HT1080 (cell line): ENCODE data around the gene XKR7. TPM values are rescaled to one million over a fixed set of nuclear protein-coding genes. Genes with fewer than 3 reads are reported as not detected.
"Not testable (repeated sequence)": the region's sequence is repeated elsewhere in the genome, so short reads cannot be mapped to it uniquely, and the experiment has no call there.

ENCODE experiments used
- DNase-seq: peaks from one replicate; pipeline ENCODE4 v3.0.0-alpha.2; 2015; ENCODE audit warnings: low read depth
- total RNA-seq: library from RNA; depleted of rRNA; stranded (reverse); fragments of >200 nt; shearing (Covaris generic); gene quantifications from 2 replicates; pipeline ENCODE4 v1.2.3, GENCODE V29; 2014

Gene XKR7
- total RNA-seq, 1 experiment from 2014 or later: not detected

- DNase-seq: no peak
Measured at GRCh38 chr20:32012159-32012688, 44.3 kb downstream of the XKR7 start.

DNA sequence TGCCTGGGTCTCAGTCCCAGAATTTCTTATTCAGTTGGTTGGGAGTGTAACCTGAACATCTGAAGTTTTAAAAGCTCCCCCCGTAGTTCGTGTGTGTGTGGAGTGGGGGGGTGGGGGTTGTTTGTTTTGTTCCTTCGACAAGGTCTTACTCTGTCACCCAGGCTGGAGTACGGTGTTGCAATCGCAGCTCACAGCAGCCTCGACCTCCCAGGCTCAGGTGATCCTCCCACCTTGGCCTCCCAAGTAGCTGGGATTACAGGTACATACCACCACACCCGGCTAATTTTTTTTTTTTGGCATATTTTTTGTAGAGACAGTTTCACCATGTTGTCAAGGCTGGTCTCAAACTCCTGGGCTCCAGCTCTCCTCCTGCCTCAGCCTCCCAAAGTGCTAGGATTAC lies 45.4 kb downstream of the XKR7 start:
- DNase-seq: no peak

GRCh38 chr20:32017711-32018251 lies 49.8 kb downstream of the XKR7 start:
- no peak for DNase-seq

- DNase-seq: peak; percentile 7
Measured at GRCh38 chr20:32018269-32019155, 50.6 kb downstream of the XKR7 start.

DNA sequence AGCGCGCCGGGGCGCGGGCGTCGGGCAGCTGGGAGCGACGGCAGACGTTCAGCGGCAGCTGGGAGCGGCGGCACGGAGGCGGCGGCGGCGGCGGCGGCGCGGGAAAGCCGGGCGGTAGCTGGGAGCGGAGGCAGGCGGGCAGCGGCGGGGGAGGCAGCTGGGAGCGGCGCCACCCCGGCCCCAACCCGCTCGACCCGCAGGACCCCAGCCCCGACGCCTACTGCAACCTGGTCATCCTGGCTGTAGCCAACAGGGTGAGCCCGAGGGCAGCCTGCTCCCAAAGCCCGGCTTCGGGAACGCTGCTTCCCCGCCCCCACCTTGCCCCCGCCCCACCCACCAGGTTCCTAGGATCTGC lies 51.2 kb downstream of the XKR7 start:
- DNase-seq: no peak

DNA sequence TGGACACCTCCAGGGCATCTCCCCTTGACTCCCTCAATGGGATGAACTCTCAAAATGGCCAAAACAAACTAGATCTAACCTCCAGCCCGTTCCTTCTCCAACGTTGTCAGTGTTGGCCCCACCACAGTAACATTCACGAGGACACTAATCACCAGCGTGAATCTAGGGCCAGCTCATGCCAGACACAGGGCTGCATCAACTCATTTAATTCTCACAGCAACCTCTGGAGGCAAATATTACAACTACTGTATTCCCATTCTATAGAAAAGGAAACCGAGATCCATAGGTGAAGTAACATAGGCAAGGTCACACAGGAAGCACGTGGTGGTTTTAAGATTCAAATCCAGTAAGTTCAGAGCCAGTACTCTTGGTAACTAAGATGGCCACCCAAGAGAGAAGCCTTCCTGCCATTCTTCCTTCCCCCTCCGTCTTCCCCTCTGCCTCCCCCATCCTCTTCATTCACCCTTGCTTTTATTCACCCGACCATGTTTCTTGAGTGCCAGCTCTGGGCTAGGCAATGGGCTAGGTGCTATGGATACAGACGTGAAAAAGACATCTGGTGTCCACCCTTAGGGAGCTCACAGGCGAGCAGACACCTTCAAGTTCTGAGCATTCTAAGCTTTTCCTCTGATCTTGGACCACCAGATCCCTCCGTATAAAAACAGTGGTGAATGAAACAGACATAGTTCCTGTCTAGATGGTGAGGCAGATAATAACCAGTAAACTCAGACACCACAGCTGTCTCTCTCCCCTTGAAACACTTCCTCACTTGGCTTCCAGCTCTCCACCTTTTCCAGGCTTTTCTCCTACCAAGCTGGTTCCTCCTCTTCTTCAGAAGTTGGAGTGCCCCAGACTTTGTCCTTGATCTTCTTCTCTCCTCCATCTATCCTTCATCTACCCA lies 51.9 kb downstream of the XKR7 start:
- DNase-seq: no peak

DNA sequence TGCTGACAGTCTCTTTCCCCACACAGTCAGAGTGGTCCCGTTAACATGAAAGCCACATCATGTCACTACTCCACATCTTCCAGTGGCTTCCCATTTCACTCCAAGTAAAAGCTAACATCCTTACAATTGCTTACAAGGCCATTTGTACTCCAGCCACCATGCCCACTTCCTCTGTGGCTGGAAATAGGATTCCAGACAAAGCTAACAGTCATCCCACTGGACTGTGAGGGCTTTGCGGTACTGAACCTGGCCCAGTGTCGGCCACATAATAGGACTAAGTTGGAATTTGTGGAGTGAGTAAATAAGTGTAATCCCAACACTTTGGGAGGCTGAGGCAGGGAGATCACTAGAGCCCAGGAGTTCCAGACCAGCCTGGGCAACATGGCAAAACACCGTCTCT lies 53.1 kb downstream of the XKR7 start:
- DNase-seq: peak; percentile 48

DNA sequence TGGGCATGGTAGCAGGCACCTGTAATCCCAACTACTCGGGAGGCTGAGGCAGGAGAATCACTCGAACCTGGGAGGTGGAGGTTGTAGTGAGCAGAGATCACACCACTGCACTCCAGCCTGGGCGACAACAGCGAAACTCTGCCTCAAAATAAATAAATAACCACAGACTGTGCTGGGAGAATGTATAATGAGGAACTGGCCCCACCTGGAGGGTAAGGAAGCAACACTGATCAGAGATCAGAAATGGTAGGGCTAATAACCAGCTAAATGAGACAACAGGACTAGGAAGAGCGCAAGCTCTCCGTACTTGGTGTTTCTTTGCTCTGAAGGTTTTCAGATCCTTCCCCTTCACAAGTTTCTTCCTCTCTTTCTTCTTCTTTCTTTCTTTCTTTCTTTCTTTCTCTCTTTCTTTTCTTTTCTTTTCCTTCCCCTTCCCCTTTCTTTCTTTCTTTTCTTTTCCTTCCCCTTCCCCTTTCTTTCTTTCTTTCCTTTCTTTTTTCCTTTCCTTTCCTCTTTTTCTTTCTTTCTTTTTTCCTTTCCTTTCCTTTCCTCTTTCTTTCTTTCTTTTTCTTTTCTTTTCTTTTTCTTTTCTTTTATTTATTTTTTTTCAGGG lies 56.8 kb downstream of the XKR7 start:
- DNase-seq: no peak

GRCh38 chr20:32027643-32028042 lies 59.7 kb downstream of the XKR7 start:
- no peak for DNase-seq

GRCh38 chr20:32028647-32029372 lies 60.9 kb downstream of the XKR7 start:
- peak; percentile 26 for DNase-seq

DNA sequence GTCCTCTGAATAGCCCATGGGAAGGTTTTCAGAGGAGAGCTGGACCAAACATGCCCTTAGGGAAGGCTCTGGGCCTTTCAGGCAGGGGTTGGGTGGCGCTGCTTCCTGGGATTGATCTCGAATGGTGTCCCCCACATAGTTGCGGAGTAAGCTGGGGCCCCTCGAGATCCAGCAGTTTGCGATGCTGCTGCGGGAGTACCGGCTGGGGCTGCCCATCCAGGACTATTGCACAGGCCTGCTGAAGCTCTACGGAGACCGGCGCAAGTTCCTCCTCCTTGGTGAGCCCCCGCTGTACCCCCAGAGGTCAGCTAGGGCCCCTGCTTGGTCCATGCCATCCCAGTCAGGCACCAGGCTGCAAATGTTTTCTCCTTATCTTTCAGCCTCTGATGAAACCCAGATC lies 61.6 kb downstream of the XKR7 start:
- DNase-seq: no peak

DNA sequence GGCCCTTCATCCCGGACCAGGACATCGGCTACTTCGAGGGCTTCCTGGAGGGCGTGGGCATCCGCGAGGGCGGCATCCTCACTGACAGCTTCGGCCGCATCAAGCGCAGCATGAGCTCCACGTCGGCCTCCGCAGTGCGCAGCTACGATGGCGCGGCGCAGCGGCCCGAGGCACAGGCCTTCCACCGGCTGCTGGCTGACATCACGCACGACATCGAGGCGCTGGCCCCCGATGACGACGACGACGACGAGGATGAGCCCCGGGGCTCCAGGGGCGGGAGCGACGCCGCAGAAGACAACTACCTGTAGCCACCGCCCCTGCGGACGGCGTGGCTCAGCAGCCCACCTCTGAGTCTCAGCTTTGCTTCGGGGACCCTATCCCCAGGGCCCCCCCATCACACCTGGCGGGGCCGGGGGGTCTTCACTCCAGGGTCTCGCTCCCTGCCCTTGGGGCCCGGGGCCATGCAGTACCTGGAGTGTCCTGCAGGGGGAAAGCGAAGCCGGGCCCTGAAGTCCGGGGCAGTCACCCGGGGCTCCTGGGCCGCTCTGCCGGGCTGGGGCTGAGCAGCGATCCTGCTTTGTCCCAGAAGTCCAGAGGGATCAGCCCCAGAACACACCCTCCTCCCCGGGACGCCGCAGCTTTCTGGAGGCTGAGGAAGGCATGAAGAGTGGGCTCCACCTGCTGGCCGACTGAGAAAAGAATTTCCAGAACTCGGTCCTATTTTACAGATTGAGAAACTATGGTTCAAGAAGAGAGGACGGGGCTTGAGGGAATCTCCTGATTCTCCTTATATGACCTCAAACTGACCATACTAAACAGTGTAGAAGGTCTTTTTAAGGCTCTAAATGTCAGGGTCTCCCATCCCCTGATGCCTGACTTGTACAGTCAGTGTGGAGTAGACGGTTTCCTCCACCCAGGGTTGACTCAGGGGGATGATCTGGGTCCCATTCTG lies 63.3 kb downstream of the XKR7 start:
- peak; percentile 78 for DNase-seq

DNA sequence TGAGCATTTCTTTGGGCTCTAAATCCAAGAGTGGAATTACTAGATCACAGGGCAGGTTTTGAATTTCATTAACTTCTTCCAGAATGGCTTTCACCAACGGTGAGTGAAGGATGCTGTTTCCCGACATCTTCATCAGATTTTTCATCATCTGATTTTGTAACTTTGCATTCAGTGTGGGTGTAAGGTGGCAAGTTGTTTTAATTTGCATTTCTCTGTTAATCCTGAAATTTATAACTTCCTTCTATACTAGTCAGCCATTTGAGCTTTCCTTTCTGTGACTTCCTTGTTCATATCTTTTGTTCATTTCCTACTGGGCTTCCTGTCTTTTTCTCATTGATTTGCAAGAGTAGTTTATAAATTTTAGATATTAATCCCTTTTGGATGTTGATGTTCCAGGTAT lies 65.4 kb downstream of the XKR7 start:
- no peak for DNase-seq

DNA sequence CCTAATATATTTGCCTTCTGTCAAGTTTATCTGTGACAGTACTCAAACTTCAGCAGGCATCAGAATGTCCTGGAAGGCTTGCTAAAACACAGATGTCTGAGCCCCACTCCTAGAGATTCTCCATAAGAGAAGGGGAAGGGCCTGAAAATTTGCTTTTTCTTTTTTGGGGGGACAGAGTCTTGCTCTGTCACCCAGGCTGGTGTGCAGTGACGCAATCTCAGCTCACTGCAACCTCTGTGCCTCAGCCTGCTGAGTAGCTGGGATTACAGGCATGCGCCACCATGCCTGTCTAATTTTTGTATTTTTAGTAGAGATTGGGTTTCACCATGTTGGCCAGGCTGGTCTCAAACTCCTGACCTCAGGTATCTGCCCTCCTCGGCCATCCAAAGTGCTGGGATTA lies 65.8 kb downstream of the XKR7 start:
- DNase-seq: not testable (repeated sequence)

DNA sequence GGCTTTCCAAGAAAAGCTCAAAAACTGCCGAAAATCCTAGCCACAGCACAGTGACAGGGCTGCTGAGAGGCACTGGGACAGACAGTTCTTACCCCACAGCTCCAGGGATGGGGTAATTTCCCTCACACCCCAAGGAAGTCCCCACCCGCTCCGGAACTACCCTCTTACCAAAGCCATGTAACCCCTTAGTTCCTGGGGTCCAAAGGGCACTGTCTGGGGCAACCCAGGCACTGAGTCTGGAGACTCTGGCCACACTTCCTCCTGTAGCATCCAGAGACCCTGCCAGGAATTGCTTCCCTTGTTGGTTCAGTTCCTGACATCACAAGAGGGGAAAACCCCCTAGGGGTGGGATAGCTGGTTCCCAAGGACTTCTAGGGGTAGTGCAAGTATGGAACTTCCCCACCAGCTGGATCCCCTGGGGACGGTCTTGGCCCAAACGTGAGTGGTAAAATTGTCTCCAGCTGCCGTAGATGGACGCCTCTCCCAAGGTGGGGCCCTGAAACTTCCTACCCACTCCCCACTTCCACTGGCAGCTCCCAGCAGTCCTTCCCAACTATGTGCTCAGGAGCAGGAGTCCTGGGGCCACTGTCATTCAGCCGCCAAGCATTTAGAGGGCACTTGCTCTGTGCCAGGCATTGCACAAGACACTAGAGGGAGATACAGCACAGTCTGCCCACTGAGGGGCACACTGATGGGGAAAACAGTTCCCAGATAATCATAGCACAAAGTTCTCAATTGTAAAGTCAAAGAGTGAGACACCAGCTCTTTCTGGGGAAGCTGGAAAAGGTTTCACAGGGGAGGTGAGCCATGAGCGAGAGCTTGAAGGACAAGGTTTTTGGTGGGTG lies 66.9 kb downstream of the XKR7 start:
- no peak for DNase-seq

DNA sequence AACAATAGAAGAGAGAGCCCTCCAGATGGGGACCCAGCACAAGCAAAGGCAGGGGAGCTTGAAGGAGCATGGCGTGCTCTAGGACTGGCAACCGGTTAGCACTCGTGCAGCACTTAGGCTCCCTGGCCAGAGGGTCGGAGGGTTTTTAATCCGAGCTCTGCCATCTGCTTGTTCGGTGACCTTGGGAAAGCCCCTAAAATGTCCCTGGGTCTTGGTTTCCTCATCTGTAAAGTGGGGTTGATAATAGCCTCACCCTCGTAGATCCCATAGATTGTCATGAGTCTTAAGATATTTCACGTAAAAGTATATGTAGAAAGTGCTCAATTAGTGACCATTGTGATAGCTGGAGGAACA lies 67.5 kb downstream of the XKR7 start:
- DNase-seq: no peak

DNA sequence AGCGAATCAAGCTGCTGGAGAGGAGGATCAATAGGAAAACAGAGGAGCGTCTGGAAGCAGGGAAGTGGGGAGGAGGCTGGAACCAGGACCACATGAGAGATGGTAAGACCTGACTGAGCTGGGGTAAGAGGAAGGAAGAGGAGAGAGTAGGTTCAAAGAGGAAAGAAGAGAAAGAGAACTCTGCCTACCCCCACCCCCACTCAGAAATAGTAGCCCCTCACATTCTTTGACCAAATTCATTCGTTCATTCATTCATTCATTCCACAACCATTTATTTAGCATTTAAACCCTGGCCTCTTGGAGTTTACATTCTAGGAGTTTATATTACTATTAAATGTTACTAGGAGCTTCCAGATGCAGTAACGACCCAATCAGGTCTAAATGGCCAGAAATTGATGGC lies 68.3 kb downstream of the XKR7 start:
- no peak for DNase-seq

DNA sequence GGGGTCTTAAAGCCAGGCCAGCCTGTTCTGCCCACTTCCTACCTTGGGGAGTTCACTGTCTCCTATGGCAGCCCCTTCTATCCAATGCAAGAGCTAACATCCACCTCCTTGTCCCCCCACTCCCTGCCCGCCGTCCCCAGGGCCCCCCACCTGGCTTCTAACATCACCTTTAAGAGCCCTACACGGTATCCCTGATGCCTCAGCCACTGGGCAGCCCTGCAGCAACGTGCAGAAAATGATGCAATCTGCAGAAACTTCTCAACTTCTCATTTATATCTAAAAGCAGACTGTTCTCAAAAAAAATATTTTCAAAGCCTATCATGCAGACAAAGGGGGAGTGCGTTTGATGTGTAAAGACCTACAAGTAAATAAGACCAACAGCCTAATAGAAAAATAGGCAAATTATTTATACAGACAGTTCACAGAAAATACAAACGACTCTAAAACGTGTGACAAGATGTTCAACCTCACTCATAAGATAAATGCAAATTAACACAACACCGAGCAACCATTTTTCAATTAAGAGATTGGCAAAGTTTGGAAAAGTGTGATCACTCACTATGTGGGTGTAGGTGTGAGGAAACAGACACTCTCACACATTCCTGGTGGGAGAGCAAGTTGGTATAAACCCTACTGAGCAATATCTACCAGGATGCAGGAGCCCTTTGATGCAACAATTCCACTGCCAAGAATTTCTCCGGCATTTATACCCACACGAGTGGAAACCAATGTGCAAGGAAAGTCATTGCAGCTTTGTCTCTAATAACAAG lies 69.0 kb downstream of the XKR7 start:
- DNase-seq: no peak
